Heart right ventricle (tissue), 16 donors: ENCODE measurements around the gene WNT7B. TPM values are rescaled to one million over a fixed set of nuclear protein-coding genes. Genes with fewer than 3 reads are reported as not detected.
A peak's percentile ranks its signal among the peaks of the same experiment; 100 is the strongest.

Experiments used
- ATAC-seq, 8 donors: fragments of 200-7000 bp; cut with Tn5 transposase; one replicate each; pipeline ENCODE4 v1.9.1; 2020; ENCODE audit warnings: mild to moderate bottlenecking in 8 of 8, moderate library complexity in 8 of 8, moderate number of reproducible peaks in 1 of 8
- DNase-seq, 2 donors: peaks; one replicate each; pipeline ENCODE4 v3.0.0-alpha.2; 2020
- H3K27ac ChIP-seq, 10 donors: fragments of 200-600 bp; sonication (generic) in 2 of 10; one replicate each; pipeline versions ENCODE4 v1.5.0 to v1.8.0; 2020 to 2022; ENCODE audit warnings: mild to moderate bottlenecking in 3 of 10
- H3K27me3 ChIP-seq, 7 donors: fragments of 200-600 bp; one replicate each; pipeline ENCODE4 v1.8.0; 2021 to 2022; ENCODE audit warnings: mild to moderate bottlenecking in 2 of 7
- H3K36me3 ChIP-seq, 9 donors: fragments of 200-600 bp; sonication (generic) in 1 of 9; one replicate each; pipeline versions ENCODE4 v1.5.0 to v1.8.0; 2020 to 2022; ENCODE audit warnings: mild to moderate bottlenecking in 2 of 9
- H3K4me1 ChIP-seq, 9 donors: fragments of 200-600 bp; sonication (generic) in 1 of 9; one replicate each; pipeline versions ENCODE4 v1.5.0 to v1.8.0; 2020 to 2022; ENCODE audit warnings: mild to moderate bottlenecking in 4 of 9
- H3K4me3 ChIP-seq, 10 donors: fragments of 200-600 bp; sonication (generic) in 2 of 10; one replicate each; pipeline versions ENCODE4 v1.5.0 to v1.8.0; 2020 to 2022; ENCODE audit warnings: mild to moderate bottlenecking in 7 of 10, moderate library complexity in 2 of 10
- H3K9me3 ChIP-seq, 11 donors: fragments of 200-600 bp in 10 of 11; sonication (generic) in 2 of 11; one replicate each; pipeline versions ENCODE4 v1.5.0 to v1.8.0; 2013 to 2022; ENCODE audit warnings: mild to moderate bottlenecking in 2 of 11, control low read depth in 1 of 11, moderate library complexity in 1 of 11
- CTCF ChIP-seq, 9 donors: fragments of 200-600 bp; sonication (generic) in 2 of 9; IDR thresholded peaks; one replicate each; pipeline versions ENCODE4 v1.5.0 to v1.8.0; 2021 to 2022; ENCODE audit warnings: antibody characterized with exemption in 9 of 9, mild to moderate bottlenecking in 5 of 9, moderate library complexity in 1 of 9
- WGBS, 2 donors: extraction: QIAGEN DNeasy Blood & Tissue Kit; methylation state at CpG; one replicate each; pipeline ENCODE4 v1.1.7; 2013; ENCODE audit warnings: inconsistent platforms in 1 of 2; 5-methylcytosine and 5-hydroxymethylcytosine counted together
- intact Hi-C, 10 donors: fragments of 100-400 bp; cut with DNase I; formaldehyde crosslinking; loops; one replicate each; pipeline versions ENCODE4 v1.11.1 to v1.14.2; 2022
- polyA plus RNA-seq, 2 donors: library from polyadenylated mRNA; stranded (reverse); fragments of 200-250 nt; gene quantifications; one replicate each; pipeline ENCODE4 v1.2.3, GENCODE V29; 2013
- total RNA-seq, 10 donors: library from RNA; stranded (reverse); fragmentation: NEBNext Ultra II Directional in 3 of 10; extraction: Animal tissue kit (Norgen Biotek cat#: 25700) in 3 of 10; gene quantifications; one replicate each; pipeline versions ENCODE4 v1.2.1 to v1.2.4, GENCODE V29; 2021 to 2023
- donor health status: Arrhythmogenic right ventricular cardiomyopathy.
- donor health status: ischemic (EF 13 %, LVEDD 7.1; RV severe dilation, severe dysfunction).
- donor health status: healthy with polysubstance abuse.
- donor health status: DM: no; HTN: yes; CAD: no.
- donor health status: DM: no; HTN: no; CAD: no.
- donor health status: ischemic (EF 25% LVEDD 6.9; RV normal size, moderate dysfunction).
- donor health status: ischemic (EF 25% LVEDD 5.7; RV mildly dilated, moderate dysfunction).
- donor health status: healthy.
- donor health status: DM: yes; HTN: yes; CAD: no.
- donor health status: Ischemic cardiomyopathy.
- donor health status: ischemic (EF 35%, LVEDD 5.7; RV mildly dilated, moderate dysfunction).
- donor health status: nonischemic (EF 11% LVEDD 7.7; RV severe dilation, severe dysfunction).
- donor health status: DM: yes; HTN: yes; CAD: no.
- donor health status: PGD.
- donor health status: ischemic (EF 29% LVEDD 5.4; RV normal size, mild dysfunction).
- donor health status: nonischemic (EF 23%, LVEDD 6.1; RV moderate dilation, normal function).

WNT7B gene
- total and polyA plus RNA-seq, 12 donors, result not detected

GRCh38 chr22:45906946-45907345, 70.0 kb downstream of the WNT7B start:
- Histone ChIP-seq H3K27me3 (peaks cover 0 to 17% (median 4%) of the 10 kb centered on the region in 7 donors), H3K4me3 (no peak overlapping the region), H3K4me1 (peaks cover 0 to 27% (median 17%) of the 10 kb centered on the region in 9 donors), H3K9me3 (no peaks in the 10 kb centered on the region), H3K36me3 (no peaks in the 10 kb centered on the region), H3K27ac (no peak overlapping the region)
- 89 to 90% methylated on average over 13 of the region's 13 CpGs for WGBS, 2 donors
- no peak for DNase-seq
- ATAC-seq, result no peak
- TF ChIP-seq CTCF (IDR thresholded peaks at IDR 0.05), result no peak
- intact Hi-C loops, result no loop called here

GRCh38 chr22:45905924-45906865, 70.8 kb downstream of the WNT7B start:
- H3K27me3 ChIP-seq, result peaks cover 0 to 17% (median 4%) of the 10 kb centered on the region in 7 donors
- no peaks in the 10 kb centered on the region for H3K9me3 ChIP-seq
- TF ChIP-seq CTCF (IDR thresholded peaks at IDR 0.05), result no peak
- WGBS, 2 donors, result 44 to 47% methylated on average over 33 of the region's 33 CpGs
- H3K4me3 ChIP-seq, result peak overlapping the region in 1 of 10 donors; percentile 15
- peak; percentile 22 to 44 for DNase-seq
- ATAC-seq, result peak; percentile 27 to 84 (median 68)
- peak overlapping the region in 7 of 10 donors; percentile 1 to 60 (median 50) for H3K27ac ChIP-seq
- peaks cover 0 to 21% (median 11%) of the 10 kb centered on the region in 9 donors for H3K4me1 ChIP-seq
- H3K36me3 ChIP-seq, result no peaks in the 10 kb centered on the region
- intact Hi-C loops, result no loop called here

GRCh38 chr22:45905326-45905923, 71.5 kb downstream of the WNT7B start:
- peak overlapping the region in 3 of 10 donors; percentile 46 to 52 (median 50) for H3K27ac ChIP-seq
- ATAC-seq, result no peak

More at GRCh38 chr22:45905326-45905923, 71.5 kb downstream of the WNT7B start:
- H3K9me3 ChIP-seq, result no peaks in the 10 kb centered on the region
- 72 to 77% methylated on average over 27 of the region's 27 CpGs for WGBS, 2 donors
- no peak for DNase-seq
- peaks cover 0 to 17% (median 4%) of the 10 kb centered on the region in 7 donors for H3K27me3 ChIP-seq
- peaks cover 0 to 21% (median 11%) of the 10 kb centered on the region in 9 donors for H3K4me1 ChIP-seq
- intact Hi-C loops, result no loop called here
- TF ChIP-seq CTCF (IDR thresholded peaks at IDR 0.05), result no peak
- no peak overlapping the region for H3K4me3 ChIP-seq
- no peaks in the 10 kb centered on the region for H3K36me3 ChIP-seq
